Measurements from ENCODE around the gene HABP2. TPM values are rescaled to one million over a fixed set of nuclear protein-coding genes. Genes with fewer than 3 reads are reported as not detected.

Gene HABP2
- total and polyA plus RNA-seq, 3 donors from 2014 or later: 0.37 to 1.9 TPM; not detected in 1

- H3K27me3 ChIP-seq: no peaks in the 10 kb centered on the region
- no peak for TF ChIP-seq CTCF (IDR thresholded peaks at IDR 0.05)
- no peak for TF ChIP-seq POLR2A (IDR thresholded peaks at IDR 0.05)
- H3K27ac ChIP-seq: no peak overlapping the region
- no peak overlapping the region for H3K4me3 ChIP-seq
- 60 to 64% methylated on average over 4 to 8 of the region's 8 CpGs for WGBS, 2 donors
- H3K36me3 ChIP-seq (ENCODE audit: low read depth, missing control alignments): no peaks in the 10 kb centered on the region
- H3K4me1 ChIP-seq: no peaks in the 10 kb centered on the region
- no peaks in the 10 kb centered on the region for H3K9me3 ChIP-seq
- intact Hi-C loops (cut with DNase I; ENCODE audit: low total_unique reads): no loop called here
- no peak for DNase-seq
These were observed 16.7 kb downstream of the HABP2 start for GRCh38 chr10:113569576-113569975.

- Histone ChIP-seq H3K36me3 (ENCODE audit: low read depth, missing control alignments) (no peaks in the 10 kb centered on the region), H3K4me3 (no peak overlapping the region), H3K27ac (no peak overlapping the region), H3K27me3 (no peaks in the 10 kb centered on the region), H3K9me3 (no peaks in the 10 kb centered on the region), H3K4me1 (no peaks in the 10 kb centered on the region)
- 50 to 72% methylated on average over 11 of the region's 11 CpGs for WGBS, 2 donors
- TF ChIP-seq CTCF (IDR thresholded peaks at IDR 0.05) (no peak), POLR2A (IDR thresholded peaks at IDR 0.05) (no peak)
- no peak for DNase-seq
- intact Hi-C loops (cut with DNase I; ENCODE audit: low total_unique reads): no loop called here
These were observed 19.9 kb downstream of the HABP2 start for GRCh38 chr10:113572520-113573290.

- TF ChIP-seq POLR2A (IDR thresholded peaks at IDR 0.05): no peak
- no peak for TF ChIP-seq CTCF (IDR thresholded peaks at IDR 0.05)
- DNase-seq: no peak
- no peak overlapping the region for H3K4me3 ChIP-seq
- intact Hi-C loops (cut with DNase I; ENCODE audit: low total_unique reads): no loop called here
- H3K36me3 ChIP-seq (ENCODE audit: low read depth, missing control alignments): no peaks in the 10 kb centered on the region
- H3K9me3 ChIP-seq: no peaks in the 10 kb centered on the region
- no peaks in the 10 kb centered on the region for H3K4me1 ChIP-seq
- H3K27me3 ChIP-seq: no peaks in the 10 kb centered on the region
- H3K27ac ChIP-seq: no peak overlapping the region
- WGBS, 2 donors: 73 to 88% methylated on average over 1 of the region's 1 CpG
These were observed 20.5 kb downstream of the HABP2 start for GRCh38 chr10:113573368-113573767.

GRCh38 chr10:113576852-113577251, 24.0 kb downstream of the HABP2 start:
- WGBS, 2 donors: 73 to 74% methylated on average over 4 of the region's 4 CpGs
- no peaks in the 10 kb centered on the region for H3K27me3 ChIP-seq
- H3K4me3 ChIP-seq: no peak overlapping the region
- H3K27ac ChIP-seq: no peak overlapping the region
- H3K9me3 ChIP-seq: no peaks in the 10 kb centered on the region
- no peak for TF ChIP-seq CTCF (IDR thresholded peaks at IDR 0.05)
- H3K36me3 ChIP-seq (ENCODE audit: low read depth, missing control alignments): no peaks in the 10 kb centered on the region
- no peaks in the 10 kb centered on the region for H3K4me1 ChIP-seq
- DNase-seq: no peak
- intact Hi-C loops (cut with DNase I; ENCODE audit: low total_unique reads): no loop called here

GRCh38 chr10:113578773-113579172, 25.9 kb downstream of the HABP2 start:
- intact Hi-C loops (cut with DNase I; ENCODE audit: low total_unique reads): no loop called here
- H3K4me3 ChIP-seq: no peak overlapping the region
- no peaks in the 10 kb centered on the region for H3K27me3 ChIP-seq
- no peak overlapping the region for H3K27ac ChIP-seq
- no peaks in the 10 kb centered on the region for H3K36me3 ChIP-seq (ENCODE audit: low read depth, missing control alignments)
- no peak for DNase-seq
- H3K9me3 ChIP-seq: no peaks in the 10 kb centered on the region
- WGBS, 2 donors: 81 to 92% methylated on average over 1 of the region's 1 CpG
- no peak for TF ChIP-seq CTCF (IDR thresholded peaks at IDR 0.05)
- TF ChIP-seq POLR2A (IDR thresholded peaks at IDR 0.05): no peak
- no peaks in the 10 kb centered on the region for H3K4me1 ChIP-seq
